Naive thymus-derived CD4-positive, alpha-beta T cell (primary cell): ENCODE results near the gene MTF1. TPM values are rescaled to one million over a fixed set of nuclear protein-coding genes. Genes with fewer than 3 reads are reported as not detected.

Experiments
- ATAC-seq: fragments of 150-1000 bp; cut with Tn5 transposase; 2 replicates; pipeline ENCODE4 v1.10.0; 2021; ENCODE audit warnings: mild to moderate bottlenecking, moderate library complexity
- CTCF ChIA-PET: fragments of 350-600 bp; sonication (Branson Sonifier 250); formaldehyde crosslinking; loops from one replicate; lab custom pipeline; 2021; ENCODE audit warnings: antibody characterized with exemption; lab: Charles Lee
- POLR2A ChIA-PET: fragments of 350-600 bp; sonication (Branson Sonifier 250); formaldehyde crosslinking; loops from one replicate; lab custom pipeline; 2021; ENCODE audit warnings: antibody characterized with exemption, inconsistent platforms; lab: Charles Lee
- DNase-seq, 9 donors: peaks; one replicate each; pipeline versions ENCODE4 v3.0.0 to v3.0.0-alpha.2; 2020 to 2022; ENCODE audit warnings: mixed read lengths in 1 of 9
- H3K27ac ChIP-seq: one replicate; pipeline ENCODE4 v1.7.0; 2013; ENCODE audit warnings: mild to moderate bottlenecking, low read depth, low read length, moderate library complexity
- H3K27me3 ChIP-seq, 2 donors: one replicate each; pipeline ENCODE4 v1.7.0; 2013; ENCODE audit warnings: low read length in 2 of 2, mild to moderate bottlenecking in 2 of 2, moderate library complexity in 2 of 2; ENCODE audit not compliant: control insufficient read depth in 2 of 2, insufficient read depth in 2 of 2
- H3K36me3 ChIP-seq, 3 experiments: 1 replicate in 2 of 3; 2 replicates in 1 of 3; pipeline ENCODE4 v1.7.0; 2013; ENCODE audit warnings: low read length in 3 of 3, mild to moderate bottlenecking in 3 of 3, moderate library complexity in 1 of 3; ENCODE audit not compliant: insufficient read depth in 3 of 3, control insufficient read depth in 2 of 3
- H3K4me1 ChIP-seq, 2 donors: one replicate each; pipeline ENCODE4 v1.7.0; 2013; ENCODE audit warnings: low read length in 2 of 2, mild to moderate bottlenecking in 2 of 2, moderate library complexity in 1 of 2; ENCODE audit not compliant: control insufficient read depth in 2 of 2, insufficient read depth in 2 of 2
- H3K4me3 ChIP-seq: 2 replicates; pipeline ENCODE4 v1.7.0; 2013; ENCODE audit warnings: mild to moderate bottlenecking, low read length
- H3K9me3 ChIP-seq, 3 experiments: 1 replicate in 2 of 3; 2 replicates in 1 of 3; pipeline ENCODE4 v1.7.0; 2013; ENCODE audit warnings: low read length in 3 of 3; ENCODE audit not compliant: control insufficient read depth in 2 of 3
- H3K27ac Mint-ChIP-seq, 9 donors: one replicate each; pipeline ENCODE4 v1.8.0; 2020 to 2022; ENCODE audit warnings: mixed read lengths in 9 of 9, mild to moderate bottlenecking in 8 of 9, moderate library complexity in 5 of 9, inconsistent platforms in 2 of 9
- H3K27me3 Mint-ChIP-seq, 5 donors: one replicate each; pipeline ENCODE4 v1.8.0; 2021 to 2022; ENCODE audit warnings: mixed read lengths in 5 of 5, mild to moderate bottlenecking in 1 of 5
- H3K36me3 Mint-ChIP-seq, 5 donors: one replicate each; pipeline ENCODE4 v1.8.0; 2020 to 2022; ENCODE audit warnings: mixed read lengths in 5 of 5, mild to moderate bottlenecking in 3 of 5, inconsistent platforms in 1 of 5
- H3K4me1 Mint-ChIP-seq, 7 donors: one replicate each; pipeline ENCODE4 v1.8.0; 2020 to 2022; ENCODE audit warnings: mixed read lengths in 7 of 7, mild to moderate bottlenecking in 3 of 7, inconsistent platforms in 1 of 7
- H3K4me3 Mint-ChIP-seq, 10 donors: one replicate each; pipeline ENCODE4 v1.8.0; 2020 to 2022; ENCODE audit warnings: mild to moderate bottlenecking in 10 of 10, mixed read lengths in 10 of 10, moderate library complexity in 6 of 10, inconsistent platforms in 2 of 10
- H3K9me3 Mint-ChIP-seq, 11 donors: one replicate each; pipeline ENCODE4 v1.8.0; 2020 to 2022; ENCODE audit warnings: mixed read lengths in 11 of 11, mild to moderate bottlenecking in 4 of 11, inconsistent platforms in 1 of 11, moderate library complexity in 1 of 11
- intact Hi-C, 2 donors: fragments of 100-400 bp; cut with micrococcal nuclease; formaldehyde crosslinking; loops; one replicate each; pipeline ENCODE4 v1.15.1; 2023
- polyA plus RNA-seq, 2 donors: library from polyadenylated mRNA; unstranded; fragments of 300-500 nt; fragmentation: Illumina TruSeq; gene quantifications; one replicate each; pipeline ENCODE4 v1.2.3, GENCODE V29; 2021
- total RNA-seq, 6 experiments: library from RNA in 5 of 6; stranded (reverse) in 5 of 6; gene quantifications; 1 replicate in 5 of 6; 2 replicates in 1 of 6; pipeline ENCODE4 v1.2.3 and lab custom pipeline; 2021 to 2026

The MTF1 gene
- total and polyA plus RNA-seq, 7 experiments from 2014 or later = 22.9 to 45.2 (median 27.1) TPM

- Histone ChIP-seq H3K27me3 (no peaks in the 10 kb centered on the region), H3K9me3 (no peaks in the 10 kb centered on the region), H3K4me3 (no peak overlapping the region), H3K36me3 (peaks cover 4 to 74% (median 26%) of the 10 kb centered on the region in 3 experiments), H3K4me1 (no peaks in the 10 kb centered on the region), H3K27ac (no peak overlapping the region)
- Mint-ChIP-seq H3K4me1 (no peaks in the 10 kb centered on the region), H3K4me3 (no peak overlapping the region), H3K27me3 (no peaks in the 10 kb centered on the region), H3K27ac (no peak overlapping the region), H3K36me3 (peaks cover 6 to 42% (median 14%) of the 10 kb centered on the region in 5 donors), H3K9me3 (no peaks in the 10 kb centered on the region)
- DNase-seq = no peak
- ChIA-PET CTCF (interaction anchor here (0.8 kb wide), 1 partner anchor 16 kb away, joined by 3 read pairs; no protein-coding TSS in a partner anchor), POLR2A (interaction anchor here (1.1 kb wide), 1 partner anchor 16 kb away, joined by 3 read pairs; the partner anchor contains the start of gene MTF1)
- intact Hi-C loops = no loop called here
- no peak for ATAC-seq
Measured at GRCh38 chr1:37875833-37876232, 16.4 kb upstream of the MTF1 start.

DNA sequence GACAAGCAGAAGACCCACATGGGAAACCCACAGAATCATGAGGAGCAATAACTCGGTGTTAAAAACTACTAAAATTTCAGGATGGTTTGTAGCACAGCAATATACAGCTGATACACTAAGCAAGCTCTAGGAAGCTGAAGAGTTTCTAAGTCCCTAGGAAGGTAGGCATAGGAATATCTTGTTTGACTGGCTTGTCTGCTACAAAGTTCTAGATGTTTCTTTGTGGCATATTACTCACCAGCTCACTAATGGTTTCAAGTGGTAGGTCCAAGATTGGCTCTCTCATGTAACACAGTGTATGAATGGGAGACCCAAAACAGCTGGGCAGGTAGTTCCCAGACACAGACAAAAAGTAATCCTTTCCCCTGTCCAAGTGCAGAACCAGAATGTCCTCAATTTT, 13.3 kb upstream of the MTF1 start:
- Mint-ChIP-seq H3K4me1 (peaks cover 0 to 2% (median 0%) of the 10 kb centered on the region in 7 donors), H3K36me3 (peaks cover 8 to 46% (median 12%) of the 10 kb centered on the region in 5 donors), H3K4me3 (no peak overlapping the region), H3K27ac (no peak overlapping the region), H3K9me3 (no peaks in the 10 kb centered on the region), H3K27me3 (no peaks in the 10 kb centered on the region)
- ChIA-PET CTCF (no interaction called here), POLR2A (interaction anchor here (1.7 kb wide), 1 partner anchor 13 kb away, joined by 4 read pairs; the partner anchor contains the start of gene MTF1)
- intact Hi-C loops = no loop called here
- no peak for DNase-seq
- Histone ChIP-seq H3K4me3 (no peak overlapping the region), H3K9me3 (no peaks in the 10 kb centered on the region), H3K27ac (no peak overlapping the region), H3K27me3 (no peaks in the 10 kb centered on the region), H3K36me3 (peaks cover 8 to 75% (median 16%) of the 10 kb centered on the region in 3 experiments), H3K4me1 (no peaks in the 10 kb centered on the region)
- ATAC-seq = no peak

- no peak overlapping the region for H3K4me3 Mint-ChIP-seq
Measured at GRCh38 chr1:37868466-37868865, 9.1 kb upstream of the MTF1 start.

DNA sequence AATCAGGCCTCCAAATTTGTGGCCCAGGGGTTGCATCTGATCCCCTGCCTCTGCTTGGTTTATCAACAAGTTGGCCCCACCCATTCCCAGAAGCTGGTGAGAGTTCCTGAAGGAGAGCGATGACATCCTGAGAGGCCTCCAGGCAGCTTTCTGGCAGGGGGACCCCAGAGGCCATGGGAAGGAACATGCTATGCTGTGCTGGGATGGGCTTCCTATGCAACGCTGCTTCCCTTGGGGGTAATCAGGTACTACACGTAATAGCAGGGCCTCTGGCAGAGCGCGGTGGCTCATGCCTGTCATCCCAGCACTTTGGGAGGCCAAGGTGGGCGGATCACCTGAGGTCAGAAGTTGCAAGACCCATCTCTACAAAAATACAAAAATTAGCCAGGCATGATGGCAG, 8.4 kb upstream of the MTF1 start:
- H3K27ac Mint-ChIP-seq = no peak overlapping the region
- no peaks in the 10 kb centered on the region for H3K27me3 Mint-ChIP-seq
- ChIA-PET CTCF (no interaction called here), POLR2A (no interaction called here)
- peaks cover 0 to 3% (median 0%) of the 10 kb centered on the region in 7 donors for H3K4me1 Mint-ChIP-seq
- H3K9me3 Mint-ChIP-seq = no peaks in the 10 kb centered on the region
- intact Hi-C loops = no loop called here
- DNase-seq = no peak
- Histone ChIP-seq H3K4me1 (no peaks in the 10 kb centered on the region), H3K4me3 (no peak overlapping the region), H3K27ac (no peak overlapping the region), H3K36me3 (peaks cover 2 to 62% (median 4%) of the 10 kb centered on the region in 3 experiments), H3K27me3 (no peaks in the 10 kb centered on the region), H3K9me3 (no peaks in the 10 kb centered on the region)
- peaks cover 0 to 38% (median 15%) of the 10 kb centered on the region in 5 donors for H3K36me3 Mint-ChIP-seq
- H3K4me3 Mint-ChIP-seq = no peak overlapping the region
- ATAC-seq = no peak

More at GRCh38 chr1:37868466-37868865, 9.1 kb upstream of the MTF1 start:
- DNase-seq = no peak
- H3K36me3 ChIP-seq = peaks cover 4 to 69% (median 6%) of the 10 kb centered on the region in 3 experiments
- Mint-ChIP-seq H3K4me1 (peaks cover 0 to 3% (median 0%) of the 10 kb centered on the region in 7 donors), H3K9me3 (no peaks in the 10 kb centered on the region), H3K27me3 (no peaks in the 10 kb centered on the region), H3K27ac (no peak overlapping the region), H3K36me3 (peaks cover 0 to 45% (median 15%) of the 10 kb centered on the region in 5 donors)
- no peak overlapping the region for H3K4me3 ChIP-seq
- CTCF ChIA-PET = interaction anchor here (0.6 kb wide), 1 partner anchor 717 kb away, joined by 4 read pairs; no protein-coding TSS in a partner anchor
- POLR2A ChIA-PET = interaction anchor here (0.7 kb wide), 1 partner anchor 384 kb away, joined by 3 read pairs; no protein-coding TSS in a partner anchor
- H3K4me1 ChIP-seq = no peaks in the 10 kb centered on the region
- ATAC-seq = no peak
- intact Hi-C loops = no loop called here
- no peaks in the 10 kb centered on the region for H3K27me3 ChIP-seq
- no peak overlapping the region for H3K27ac ChIP-seq
- no peaks in the 10 kb centered on the region for H3K9me3 ChIP-seq

- H3K36me3 Mint-ChIP-seq = peaks cover 0 to 32% (median 15%) of the 10 kb centered on the region in 5 donors
- Histone ChIP-seq H3K4me3 (no peak overlapping the region), H3K4me1 (no peaks in the 10 kb centered on the region), H3K27me3 (no peaks in the 10 kb centered on the region), H3K27ac (no peak overlapping the region), H3K36me3 (peaks cover 0 to 58% (median 4%) of the 10 kb centered on the region in 3 experiments), H3K9me3 (no peaks in the 10 kb centered on the region)
- peak overlapping the region in 1 of 9 donors; percentile 73 for H3K27ac Mint-ChIP-seq
- ATAC-seq (no peak), DNase-seq (no peak)
- H3K4me1 Mint-ChIP-seq = peaks cover 0 to 3% (median 0%) of the 10 kb centered on the region in 7 donors
- ChIA-PET CTCF (no interaction called here), POLR2A (no interaction called here)
- no peaks in the 10 kb centered on the region for H3K27me3 Mint-ChIP-seq
- H3K9me3 Mint-ChIP-seq = no peaks in the 10 kb centered on the region
- H3K4me3 Mint-ChIP-seq = no peak overlapping the region
- intact Hi-C loops = no loop called here
Measured at GRCh38 chr1:37866491-37866890, 7.1 kb upstream of the MTF1 start.

- POLR2A ChIA-PET = interaction anchor here (0.7 kb wide), 1 partner anchor 62 kb away, joined by 5 read pairs; no protein-coding TSS in a partner anchor
Measured at GRCh38 chr1:37865348-37866120, 6.1 kb upstream of the MTF1 start.

More at GRCh38 chr1:37865348-37866120, 6.1 kb upstream of the MTF1 start:
- peak overlapping the region in 3 of 9 donors; percentile 3 to 18 (median 8) for H3K27ac Mint-ChIP-seq
- no peak for DNase-seq
- H3K4me1 Mint-ChIP-seq = peaks cover 0 to 3% (median 0%) of the 10 kb centered on the region in 7 donors
- Histone ChIP-seq H3K9me3 (no peaks in the 10 kb centered on the region), H3K27ac (no peak overlapping the region), H3K36me3 (peaks cover 0 to 57% (median 4%) of the 10 kb centered on the region in 3 experiments), H3K4me1 (no peaks in the 10 kb centered on the region), H3K27me3 (no peaks in the 10 kb centered on the region), H3K4me3 (no peak overlapping the region)
- no peak for ATAC-seq
- no peaks in the 10 kb centered on the region for H3K27me3 Mint-ChIP-seq
- intact Hi-C loops = no loop called here
- H3K9me3 Mint-ChIP-seq = no peaks in the 10 kb centered on the region
- no peak overlapping the region for H3K4me3 Mint-ChIP-seq
- CTCF ChIA-PET = interaction anchor here (0.7 kb wide), 2 partner anchors 80 to 132 kb away, joined by 3 read pairs; no protein-coding TSS in a partner anchor
- peaks cover 0 to 30% (median 15%) of the 10 kb centered on the region in 5 donors for H3K36me3 Mint-ChIP-seq
